Measurements from ENCODE around the gene FAM47B. TPM values are rescaled to one million over a fixed set of nuclear protein-coding genes. Genes with fewer than 3 reads are reported as not detected.

The FAM47B gene
- polyA plus RNA-seq, 1 donor from 2014 or later: not detected

- Histone ChIP-seq H3F3A (ENCODE audit: insufficient read depth, low read length, poor library complexity, severe bottlenecking) (no peaks in the 10 kb centered on the region), H2AFZ (ENCODE audit: low read depth, low read length) (no peak overlapping the region), H3K27me3 (ENCODE audit: insufficient read depth, low read depth, low read length) (no peaks in the 10 kb centered on the region), H3K4me2 (ENCODE audit: low read length) (no peak overlapping the region), H3K36me3 (ENCODE audit: insufficient read depth, low read length) (no peaks in the 10 kb centered on the region), H3K9me2 (ENCODE audit: insufficient read depth, low read length) (no peaks in the 10 kb centered on the region), H3K79me2 (replicated peaks; ENCODE audit: insufficient read depth, low read length) (no peaks in the 10 kb centered on the region), H3K9me3 (ENCODE audit: low read length) (no peaks in the 10 kb centered on the region), H4K20me1 (ENCODE audit: insufficient read depth) (no peaks in the 10 kb centered on the region), H3K4me3 (ENCODE audit: low read length) (no peak overlapping the region), H3K27ac (ENCODE audit: low read length) (no peak overlapping the region), H3K9ac (ENCODE audit: low read length) (no peak overlapping the region)
- TF ChIP-seq TAF1 (IDR thresholded peaks at IDR 0.05; ENCODE audit: low read depth): no peak
- TF ChIP-seq EZH2 (IDR thresholded peaks at IDR 0.05; ENCODE audit: borderline replicate concordance, insufficient read depth, low read length, poor library complexity, severe bottlenecking): no peak
- TF ChIP-seq CTCF (IDR thresholded peaks at IDR 0.05; ENCODE audit: poor library complexity, severe bottlenecking): no peak
- no peak for TF ChIP-seq SMC3 (conservative IDR thresholded peaks at IDR 0.05; ENCODE audit: poor library complexity)
- TF ChIP-seq MXI1 (conservative IDR thresholded peaks at IDR 0.05; ENCODE audit: poor library complexity, severe bottlenecking): no peak
- TF ChIP-seq REST (IDR thresholded peaks at IDR 0.05; ENCODE audit: borderline replicate concordance): no peak
- TF ChIP-seq POLR2AphosphoS5 (IDR thresholded peaks at IDR 0.05): no peak
- no peak for TF ChIP-seq RAD21 (conservative IDR thresholded peaks at IDR 0.05)
- TF ChIP-seq EP300 (conservative IDR thresholded peaks at IDR 0.05; ENCODE audit: poor library complexity, severe bottlenecking): no peak
Observed at GRCh38 chrX:34956916-34957315, 14.3 kb downstream of the FAM47B start.

GRCh38 chrX:34961662-34962061 lies 19.1 kb downstream of the FAM47B start:
- Histone ChIP-seq H3K9me2 (ENCODE audit: insufficient read depth, low read length) (no peaks in the 10 kb centered on the region), H4K20me1 (ENCODE audit: insufficient read depth) (no peaks in the 10 kb centered on the region), H3K9ac (ENCODE audit: low read length) (no peak overlapping the region), H3K4me3 (ENCODE audit: low read length) (no peak overlapping the region), H3K4me2 (ENCODE audit: low read length) (no peak overlapping the region), H3K27ac (ENCODE audit: low read length) (no peak overlapping the region), H3K9me3 (ENCODE audit: low read length) (no peaks in the 10 kb centered on the region), H3K36me3 (ENCODE audit: insufficient read depth, low read length) (no peaks in the 10 kb centered on the region), H3F3A (ENCODE audit: insufficient read depth, low read length, poor library complexity, severe bottlenecking) (no peaks in the 10 kb centered on the region), H3K27me3 (ENCODE audit: insufficient read depth, low read depth, low read length) (no peaks in the 10 kb centered on the region), H3K79me2 (replicated peaks; ENCODE audit: insufficient read depth, low read length) (no peaks in the 10 kb centered on the region), H2AFZ (ENCODE audit: low read depth, low read length) (no peak overlapping the region)
- TF ChIP-seq REST (IDR thresholded peaks at IDR 0.05; ENCODE audit: borderline replicate concordance) (no peak), EZH2 (IDR thresholded peaks at IDR 0.05; ENCODE audit: borderline replicate concordance, insufficient read depth, low read length, poor library complexity, severe bottlenecking) (no peak), POLR2AphosphoS5 (IDR thresholded peaks at IDR 0.05) (no peak), CTCF (IDR thresholded peaks at IDR 0.05; ENCODE audit: poor library complexity, severe bottlenecking) (no peak), MXI1 (conservative IDR thresholded peaks at IDR 0.05; ENCODE audit: poor library complexity, severe bottlenecking) (no peak), EP300 (conservative IDR thresholded peaks at IDR 0.05; ENCODE audit: poor library complexity, severe bottlenecking) (no peak), TAF1 (IDR thresholded peaks at IDR 0.05; ENCODE audit: low read depth) (no peak), SMC3 (conservative IDR thresholded peaks at IDR 0.05; ENCODE audit: poor library complexity) (no peak), RAD21 (conservative IDR thresholded peaks at IDR 0.05) (no peak)
